ENCODE results near the gene YTHDC1. TPM values are rescaled to one million over a fixed set of nuclear protein-coding genes. Genes with fewer than 3 reads are reported as not detected.
"Not testable (repeated sequence)": the region's sequence is repeated elsewhere in the genome, so short reads cannot be mapped to it uniquely, and the experiment has no call there.

The YTHDC1 gene
- total RNA-seq (ENCODE audit: low replicate concordance) = 99.0 and 105 TPM in 2 replicates
- long read RNA-seq, partial matches to known transcripts = 14 of 18 reads
- long read RNA-seq, other reads (novel, unspliced or antisense) = 4 of 18 reads

DNA sequence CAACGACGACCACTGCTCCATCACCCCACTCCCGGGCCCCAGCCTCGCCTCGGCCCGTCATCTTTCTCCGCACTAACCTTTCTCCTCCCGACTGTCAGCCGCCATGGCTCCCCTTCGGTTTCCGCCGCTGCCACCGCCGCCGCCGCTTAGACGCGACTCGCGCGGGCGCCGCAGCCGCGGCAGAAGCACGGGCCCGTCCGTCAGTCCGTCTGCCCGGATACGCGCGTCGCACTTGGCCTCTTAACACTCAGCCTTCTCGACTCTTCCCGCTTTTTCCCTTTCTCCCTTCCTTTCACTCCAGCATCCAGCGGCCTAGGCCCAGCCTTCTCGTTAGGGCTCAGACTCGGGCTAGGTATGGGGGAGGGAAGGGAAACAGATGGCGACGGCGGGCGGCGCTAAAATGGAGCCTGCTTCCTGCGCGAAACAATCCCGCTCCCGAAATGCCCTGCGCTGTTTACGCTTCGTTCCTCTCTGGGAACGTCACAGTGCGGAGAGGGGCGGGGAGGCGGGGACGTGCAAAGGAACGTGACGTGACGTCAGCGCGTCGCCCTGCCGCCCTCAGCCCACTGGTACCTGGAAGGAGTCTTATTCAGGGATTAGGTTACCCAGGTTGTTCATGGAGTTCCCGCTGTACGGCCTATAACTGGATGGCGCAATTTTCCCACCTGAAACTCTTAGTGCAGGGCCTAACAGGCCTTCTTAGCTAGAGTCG is at the start of gene YTHDC1:
TSS of gene YTHDC1 (minus strand) at position 442 of the 712 bp plus-strand sequence. CDS start at position 105, 337 bp downstream.
- TF ChIP-seq, protein P1, sequence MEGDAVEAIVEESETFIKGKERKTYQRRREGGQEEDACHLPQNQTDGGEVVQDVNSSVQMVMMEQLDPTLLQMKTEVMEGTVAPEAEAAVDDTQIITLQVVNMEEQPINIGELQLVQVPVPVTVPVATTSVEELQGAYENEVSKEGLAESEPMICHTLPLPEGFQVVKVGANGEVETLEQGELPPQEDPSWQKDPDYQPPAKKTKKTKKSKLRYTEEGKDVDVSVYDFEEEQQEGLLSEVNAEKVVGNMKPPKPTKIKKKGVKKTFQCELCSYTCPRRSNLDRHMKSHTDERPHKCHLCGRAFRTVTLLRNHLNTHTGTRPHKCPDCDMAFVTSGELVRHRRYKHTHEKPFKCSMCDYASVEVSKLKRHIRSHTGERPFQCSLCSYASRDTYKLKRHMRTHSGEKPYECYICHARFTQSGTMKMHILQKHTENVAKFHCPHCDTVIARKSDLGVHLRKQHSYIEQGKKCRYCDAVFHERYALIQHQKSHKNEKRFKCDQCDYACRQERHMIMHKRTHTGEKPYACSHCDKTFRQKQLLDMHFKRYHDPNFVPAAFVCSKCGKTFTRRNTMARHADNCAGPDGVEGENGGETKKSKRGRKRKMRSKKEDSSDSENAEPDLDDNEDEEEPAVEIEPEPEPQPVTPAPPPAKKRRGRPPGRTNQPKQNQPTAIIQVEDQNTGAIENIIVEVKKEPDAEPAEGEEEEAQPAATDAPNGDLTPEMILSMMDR (conservative IDR thresholded peaks at IDR 0.05) = no peak
- Mint-ChIP-seq H3K27me3 (no peaks in the 10 kb centered on the region), H3K4me3 (peak within 1 kb of the TSS; percentile 94), H3K27ac (peak within 1 kb of the TSS; percentile 100), H3K4me1 (ENCODE audit: unreplicated experiment) (peaks cover 10% of the 10 kb centered on the region), H3K9me3 (peaks cover 5% of the 10 kb centered on the region), H3K36me3 (peaks cover 8% of the 10 kb centered on the region)
- DNase-seq (ENCODE audit: extremely low spot score, unreplicated experiment) = peak; percentile 95

DNA sequence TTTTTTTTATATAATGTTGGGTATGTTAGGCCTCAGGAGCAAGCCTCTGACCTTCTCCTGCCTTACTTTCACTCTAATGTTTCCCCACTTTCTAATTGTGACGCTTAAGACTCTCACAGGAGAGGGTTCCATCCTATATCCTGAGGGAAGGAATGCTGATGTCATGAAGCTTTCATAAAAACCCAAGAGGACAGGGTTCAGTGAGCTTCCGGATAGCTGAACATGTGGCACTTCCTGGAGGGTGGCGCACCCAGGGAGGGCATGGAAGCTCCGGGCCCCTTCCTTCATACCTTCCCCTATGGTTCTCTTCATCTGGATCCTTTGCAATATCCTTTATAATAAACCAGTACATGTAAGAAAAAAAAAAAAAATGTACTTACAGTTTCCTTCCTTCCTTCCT is 49.4 kb upstream of the YTHDC1 start:
- Mint-ChIP-seq H3K9me3 (no peaks in the 10 kb centered on the region), H3K36me3 (no peaks in the 10 kb centered on the region), H3K4me1 (ENCODE audit: unreplicated experiment) (no peaks in the 10 kb centered on the region), H3K4me3 (no peak overlapping the region), H3K27me3 (no peaks in the 10 kb centered on the region), H3K27ac (no peak overlapping the region)
- TF ChIP-seq, protein P1 (conservative IDR thresholded peaks at IDR 0.05) = no peak
- no peak for DNase-seq (ENCODE audit: extremely low spot score, unreplicated experiment)

GRCh38 chr4:68396756-68397155 is 46.9 kb upstream of the YTHDC1 start:
- no peaks in the 10 kb centered on the region for H3K27me3 Mint-ChIP-seq
- TF ChIP-seq, protein P1 (conservative IDR thresholded peaks at IDR 0.05) = no peak
- H3K36me3 Mint-ChIP-seq = no peaks in the 10 kb centered on the region
- no peaks in the 10 kb centered on the region for H3K9me3 Mint-ChIP-seq
- no peak for DNase-seq (ENCODE audit: extremely low spot score, unreplicated experiment)
- no peak overlapping the region for H3K4me3 Mint-ChIP-seq
- no peaks in the 10 kb centered on the region for H3K4me1 Mint-ChIP-seq (ENCODE audit: unreplicated experiment)
- no peak overlapping the region for H3K27ac Mint-ChIP-seq

DNA sequence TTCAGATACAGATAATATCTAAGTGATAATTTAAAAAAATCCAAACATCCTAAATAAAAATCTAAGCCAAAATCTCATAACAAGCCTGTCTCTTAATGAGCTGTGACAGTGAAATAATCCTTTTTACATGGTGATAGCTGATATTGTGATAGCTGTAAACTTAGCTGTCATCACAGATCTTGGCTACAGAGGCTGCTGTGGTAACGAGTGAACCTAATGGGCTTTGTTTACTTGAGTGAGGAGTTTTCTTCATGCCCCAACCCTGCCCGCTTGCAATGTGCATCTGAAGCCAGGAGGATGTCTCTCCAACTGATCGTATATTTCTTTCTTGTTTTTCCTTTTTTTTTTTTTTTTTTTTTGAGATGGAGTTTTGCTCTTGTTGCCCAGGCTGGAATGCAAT is 41.5 kb upstream of the YTHDC1 start:
- Mint-ChIP-seq H3K4me1 (ENCODE audit: unreplicated experiment) (no peaks in the 10 kb centered on the region), H3K36me3 (no peaks in the 10 kb centered on the region), H3K4me3 (no peak overlapping the region), H3K27ac (no peak overlapping the region), H3K27me3 (no peaks in the 10 kb centered on the region), H3K9me3 (no peaks in the 10 kb centered on the region)
- no peak for DNase-seq (ENCODE audit: extremely low spot score, unreplicated experiment)
- TF ChIP-seq, protein P1 (conservative IDR thresholded peaks at IDR 0.05) = no peak

DNA sequence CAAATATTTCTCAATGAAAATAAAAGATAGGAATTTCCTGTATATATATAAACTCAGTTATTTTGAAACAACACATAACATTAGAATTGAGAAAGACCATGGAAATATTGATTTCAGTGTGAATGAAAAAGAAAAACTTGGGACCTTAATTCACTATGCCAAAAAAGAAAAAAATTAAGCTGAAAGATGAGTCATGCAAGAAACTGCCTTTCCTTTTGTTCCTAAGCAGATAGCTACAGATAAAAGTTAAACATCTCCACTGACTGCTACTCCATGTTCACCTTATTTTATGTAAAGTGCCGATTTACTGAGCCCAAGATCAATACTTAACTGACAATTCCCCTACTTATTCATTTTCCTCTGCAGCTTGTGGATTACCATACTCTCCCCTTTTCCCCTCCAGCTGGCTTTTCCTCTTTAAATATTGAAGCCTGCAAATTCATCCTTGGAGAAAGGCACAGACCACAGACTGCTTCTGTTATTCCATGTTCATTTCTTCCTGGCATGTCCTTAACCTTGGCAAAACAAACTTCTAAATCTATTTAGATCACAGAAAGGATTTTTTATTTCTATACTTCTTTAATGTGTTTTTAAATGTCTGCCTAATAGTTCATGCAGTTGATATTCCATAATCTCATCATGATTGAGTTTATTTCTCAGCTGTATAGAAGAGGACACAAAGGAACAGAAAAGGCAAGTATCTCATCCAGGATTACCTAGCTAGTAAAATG is 40.5 kb upstream of the YTHDC1 start:
- no peak overlapping the region for H3K4me3 Mint-ChIP-seq
- no peak for DNase-seq (ENCODE audit: extremely low spot score, unreplicated experiment)
- no peak overlapping the region for H3K27ac Mint-ChIP-seq
- H3K36me3 Mint-ChIP-seq = no peaks in the 10 kb centered on the region
- no peaks in the 10 kb centered on the region for H3K27me3 Mint-ChIP-seq
- H3K4me1 Mint-ChIP-seq (ENCODE audit: unreplicated experiment) = no peaks in the 10 kb centered on the region
- H3K9me3 Mint-ChIP-seq = no peaks in the 10 kb centered on the region
- TF ChIP-seq, protein P1 (conservative IDR thresholded peaks at IDR 0.05) = no peak

DNA sequence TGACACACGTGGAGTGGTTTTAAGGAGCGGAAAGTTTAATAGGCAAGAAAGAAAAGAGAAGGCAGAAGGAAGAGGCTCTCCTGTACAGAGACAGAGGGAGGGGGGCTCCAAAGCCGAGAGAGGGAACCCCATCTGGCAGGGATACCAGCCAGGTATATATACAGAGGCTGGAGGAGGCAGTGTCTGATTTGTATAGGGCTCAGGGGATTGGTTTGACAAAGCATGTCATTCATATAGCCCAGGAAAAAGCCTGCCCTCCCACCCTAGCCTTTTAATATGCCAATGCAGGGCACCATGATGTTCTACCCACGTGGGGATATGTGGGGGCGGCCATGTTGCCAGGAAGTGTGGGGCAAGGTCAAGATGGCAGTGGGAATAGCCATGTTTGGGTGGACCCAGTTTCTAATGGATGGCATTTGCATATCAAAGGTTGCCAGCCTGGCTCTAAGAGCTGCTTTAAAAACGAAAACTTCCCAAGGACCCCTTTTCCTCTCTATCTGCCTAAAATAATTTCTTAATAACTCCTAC is 39.6 kb upstream of the YTHDC1 start:
- not testable (repeated sequence) for H3K36me3 Mint-ChIP-seq; H3K27ac Mint-ChIP-seq; H3K4me3 Mint-ChIP-seq; H3K27me3 Mint-ChIP-seq; H3K4me1 Mint-ChIP-seq (ENCODE audit: unreplicated experiment); H3K9me3 Mint-ChIP-seq; DNase-seq (ENCODE audit: extremely low spot score, unreplicated experiment)

All from type B pancreatic cell (in vitro differentiated cells).